ENCODE data around the gene SPART.
"Not testable (repeated sequence)": the region's sequence is repeated elsewhere in the genome, so short reads cannot be mapped to it uniquely, and the experiment has no call there.

DNA sequence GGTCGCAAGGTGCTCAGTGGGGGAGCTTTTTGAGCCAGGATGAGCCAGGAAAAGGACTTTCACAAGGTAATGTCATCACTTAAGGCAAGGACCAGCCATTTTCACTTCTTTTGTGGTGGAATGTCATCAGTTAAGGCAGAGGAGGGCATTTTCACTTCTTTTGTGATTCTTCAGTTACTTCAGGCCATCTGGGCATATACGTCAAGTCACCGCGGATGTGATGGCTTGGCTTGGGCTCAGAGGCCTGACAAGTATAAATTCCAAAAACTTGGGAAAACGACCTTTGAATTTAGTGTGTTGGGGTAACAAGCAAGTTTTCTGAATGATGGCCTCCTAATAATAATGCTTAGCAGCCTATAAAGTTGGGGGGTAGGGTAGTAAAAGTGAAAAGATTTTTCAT is 21.3 kb downstream of the SPART start:
- TF ChIP-seq, protein P1, sequence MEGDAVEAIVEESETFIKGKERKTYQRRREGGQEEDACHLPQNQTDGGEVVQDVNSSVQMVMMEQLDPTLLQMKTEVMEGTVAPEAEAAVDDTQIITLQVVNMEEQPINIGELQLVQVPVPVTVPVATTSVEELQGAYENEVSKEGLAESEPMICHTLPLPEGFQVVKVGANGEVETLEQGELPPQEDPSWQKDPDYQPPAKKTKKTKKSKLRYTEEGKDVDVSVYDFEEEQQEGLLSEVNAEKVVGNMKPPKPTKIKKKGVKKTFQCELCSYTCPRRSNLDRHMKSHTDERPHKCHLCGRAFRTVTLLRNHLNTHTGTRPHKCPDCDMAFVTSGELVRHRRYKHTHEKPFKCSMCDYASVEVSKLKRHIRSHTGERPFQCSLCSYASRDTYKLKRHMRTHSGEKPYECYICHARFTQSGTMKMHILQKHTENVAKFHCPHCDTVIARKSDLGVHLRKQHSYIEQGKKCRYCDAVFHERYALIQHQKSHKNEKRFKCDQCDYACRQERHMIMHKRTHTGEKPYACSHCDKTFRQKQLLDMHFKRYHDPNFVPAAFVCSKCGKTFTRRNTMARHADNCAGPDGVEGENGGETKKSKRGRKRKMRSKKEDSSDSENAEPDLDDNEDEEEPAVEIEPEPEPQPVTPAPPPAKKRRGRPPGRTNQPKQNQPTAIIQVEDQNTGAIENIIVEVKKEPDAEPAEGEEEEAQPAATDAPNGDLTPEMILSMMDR (optimal IDR thresholded peaks at IDR 0.05 in 1 of 3, IDR thresholded peaks at IDR 0.05 in 1 of 3, conservative IDR thresholded peaks at IDR 0.05 in 1 of 3; ENCODE audit: extremely low read depth in 1 of 3, insufficient read depth in 2 of 3, low read length in 3 of 3) = not testable (repeated sequence)
- not testable (repeated sequence) for TF ChIP-seq EZH2 (IDR thresholded peaks at IDR 0.05; ENCODE audit: low read length)
